HG03103 (cell line): ENCODE measurements around the gene PTPRS.

Source experiments
- ATAC-seq: cut with Tn5 transposase; IDR thresholded peaks from one replicate; pipeline ENCODE4 v1.9.1; 2021; ENCODE audit warnings: low read depth; ENCODE audit not compliant: unreplicated experiment

PTPRS gene

DNA sequence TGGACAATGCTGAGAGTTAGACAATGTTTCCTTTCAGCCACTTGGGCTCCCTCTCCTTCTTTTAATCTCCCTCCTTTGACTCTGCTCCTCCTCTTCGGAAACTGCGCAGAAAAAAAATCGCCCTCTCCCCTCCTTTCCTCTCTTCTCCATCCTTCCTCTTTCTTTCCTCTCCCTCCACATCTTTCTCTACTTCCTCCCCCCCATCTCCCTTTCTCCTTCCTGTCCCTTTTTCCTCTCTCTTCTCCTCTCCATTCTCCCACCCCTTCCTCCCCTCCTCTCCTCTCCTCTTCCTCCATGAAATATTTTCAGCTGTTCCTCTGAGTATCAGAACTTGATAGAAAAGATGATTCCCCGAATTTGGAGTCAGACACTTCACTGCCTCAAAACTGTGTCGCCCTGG is 15.1 kb upstream of the PTPRS start:
- ATAC-seq: no peak

DNA sequence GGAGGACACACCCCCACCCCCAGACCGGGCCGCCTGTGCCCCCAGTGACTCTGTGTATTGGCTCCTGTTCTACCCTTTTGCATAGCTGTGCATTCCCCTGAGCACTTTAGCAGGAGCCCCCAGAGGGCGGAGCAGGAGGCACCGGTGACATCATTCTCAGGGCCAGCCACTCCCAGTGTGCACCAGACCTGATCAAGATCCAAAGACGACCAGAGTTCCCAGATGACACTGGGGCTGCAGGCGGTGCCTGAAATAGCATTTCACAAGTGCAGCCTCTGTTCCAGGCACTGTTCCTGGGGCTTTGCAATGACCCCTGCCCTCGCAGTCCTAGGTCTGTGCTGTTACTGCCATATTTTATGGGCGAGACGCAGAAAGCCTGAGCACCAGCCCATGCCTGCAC is 14.5 kb upstream of the PTPRS start:
- no peak for ATAC-seq

- no peak for ATAC-seq
These were observed 13.8 kb upstream of the PTPRS start for GRCh38 chr19:5354403-5354802.

DNA sequence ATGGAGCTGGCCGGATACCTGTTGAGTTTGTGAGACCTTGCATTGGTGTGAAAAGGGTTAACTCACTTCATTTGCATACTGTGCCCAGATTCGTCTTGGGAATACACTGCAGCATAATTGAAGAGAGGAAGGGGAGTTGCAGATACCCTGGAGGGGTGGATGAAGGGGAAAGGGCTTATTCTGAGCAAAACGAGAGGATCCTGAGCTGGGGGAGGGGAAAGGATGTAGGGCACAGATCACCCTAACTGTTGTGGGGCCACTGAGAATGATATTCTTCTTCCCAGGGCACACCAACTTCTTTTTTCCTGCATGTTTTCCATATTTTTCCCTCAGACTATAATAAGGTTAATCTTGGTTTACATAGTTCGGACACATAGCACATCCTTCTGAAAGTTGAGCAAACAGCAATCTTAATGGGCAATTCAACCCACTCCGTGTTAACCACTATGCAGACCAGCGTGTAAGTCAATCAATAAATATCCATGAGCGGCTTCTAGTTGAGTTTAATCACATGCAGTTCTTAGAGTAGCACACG is 11.7 kb upstream of the PTPRS start:
- no peak for ATAC-seq

- no peak for ATAC-seq
These were observed 11.2 kb upstream of the PTPRS start for GRCh38 chr19:5351731-5352228.

DNA sequence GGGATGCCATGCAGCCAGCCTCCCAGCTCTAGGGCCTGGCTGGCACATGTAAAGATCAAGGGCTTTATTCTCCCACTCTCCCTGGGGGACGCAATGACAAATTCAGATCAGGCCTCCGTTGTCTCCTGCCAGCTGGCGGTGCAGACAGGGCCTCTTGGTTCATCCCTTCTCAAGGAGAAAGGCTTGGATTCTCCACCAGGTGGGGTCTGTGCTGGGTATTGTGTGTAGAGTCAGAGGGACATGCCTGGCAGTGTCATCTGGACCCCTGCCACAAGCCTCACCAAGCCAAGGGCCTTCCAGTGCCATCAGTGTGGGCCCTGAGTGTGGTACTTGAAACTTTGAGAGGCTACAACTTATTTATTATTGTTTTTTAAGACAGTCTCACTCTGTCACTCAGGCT is 8.4 kb upstream of the PTPRS start:
- no peak for ATAC-seq

GRCh38 chr19:5345895-5346386 is 5.3 kb upstream of the PTPRS start:
- ATAC-seq: no peak

GRCh38 chr19:5343848-5344247 is 3.2 kb upstream of the PTPRS start:
- ATAC-seq: no peak

- ATAC-seq: no peak
These were observed 2.1 kb upstream of the PTPRS start for GRCh38 chr19:5342573-5343201.

DNA sequence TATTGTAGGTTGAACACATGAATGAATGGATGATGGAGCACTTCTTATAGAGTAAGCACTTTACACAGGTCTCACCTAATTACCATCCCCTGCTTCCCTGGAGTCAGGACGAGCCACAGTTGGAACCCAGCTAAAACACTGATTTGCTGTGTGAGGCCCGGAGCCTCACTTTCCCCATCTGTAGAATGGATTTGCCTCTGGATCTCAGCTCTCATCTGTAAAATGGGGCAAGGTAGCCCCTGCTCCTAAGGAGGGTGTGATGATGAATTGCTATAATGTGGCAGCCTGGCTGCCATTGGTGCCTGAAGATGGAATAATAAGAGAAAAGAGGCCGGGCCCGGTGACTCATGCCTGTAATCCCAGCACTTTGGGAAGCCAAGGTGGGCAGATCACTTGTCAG is 1.4 kb upstream of the PTPRS start:
- ATAC-seq: no peak

- no peak for ATAC-seq
These were observed 822 bp upstream of the PTPRS start for GRCh38 chr19:5341448-5341820.

DNA sequence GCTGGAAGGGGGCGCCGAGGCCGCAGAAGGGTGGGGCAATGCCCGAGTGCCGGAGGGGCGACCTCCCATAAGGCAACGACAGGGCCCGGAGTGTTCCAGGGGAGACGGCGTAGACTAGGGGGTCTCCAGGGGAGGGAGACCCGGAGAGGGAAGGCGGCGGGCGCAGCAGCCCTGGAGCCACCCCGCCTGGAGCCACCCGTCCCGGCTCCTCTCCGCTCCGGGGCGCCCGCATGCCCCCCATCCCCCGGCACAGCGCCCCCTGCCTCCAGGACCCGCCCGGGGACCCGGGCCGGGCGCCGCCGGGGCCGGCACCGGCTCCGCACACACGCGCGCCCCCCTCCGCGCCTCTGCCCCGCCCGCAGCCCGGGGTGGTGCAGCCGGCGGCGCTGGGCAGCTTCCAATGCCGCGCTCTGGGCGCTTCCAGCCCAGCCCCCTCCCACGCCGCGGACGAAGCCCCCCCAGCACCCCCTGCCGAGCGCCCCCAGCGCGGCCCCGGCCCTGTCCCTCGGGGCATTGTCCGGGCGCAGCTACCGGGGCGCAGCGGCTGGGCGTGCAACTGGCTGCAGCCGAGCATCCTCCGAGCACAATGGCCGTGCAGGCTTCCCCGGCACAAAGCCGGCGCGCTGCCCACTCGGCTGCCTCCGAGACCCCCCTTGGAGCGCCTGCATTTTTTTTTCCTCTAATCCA is 519 bp downstream of the PTPRS start:
- no peak for ATAC-seq

GRCh38 chr19:5339198-5339949 is 1.2 kb downstream of the PTPRS start:
- no peak for ATAC-seq

- no peak for ATAC-seq
These were observed 1.9 kb downstream of the PTPRS start for GRCh38 chr19:5338656-5339197.

DNA sequence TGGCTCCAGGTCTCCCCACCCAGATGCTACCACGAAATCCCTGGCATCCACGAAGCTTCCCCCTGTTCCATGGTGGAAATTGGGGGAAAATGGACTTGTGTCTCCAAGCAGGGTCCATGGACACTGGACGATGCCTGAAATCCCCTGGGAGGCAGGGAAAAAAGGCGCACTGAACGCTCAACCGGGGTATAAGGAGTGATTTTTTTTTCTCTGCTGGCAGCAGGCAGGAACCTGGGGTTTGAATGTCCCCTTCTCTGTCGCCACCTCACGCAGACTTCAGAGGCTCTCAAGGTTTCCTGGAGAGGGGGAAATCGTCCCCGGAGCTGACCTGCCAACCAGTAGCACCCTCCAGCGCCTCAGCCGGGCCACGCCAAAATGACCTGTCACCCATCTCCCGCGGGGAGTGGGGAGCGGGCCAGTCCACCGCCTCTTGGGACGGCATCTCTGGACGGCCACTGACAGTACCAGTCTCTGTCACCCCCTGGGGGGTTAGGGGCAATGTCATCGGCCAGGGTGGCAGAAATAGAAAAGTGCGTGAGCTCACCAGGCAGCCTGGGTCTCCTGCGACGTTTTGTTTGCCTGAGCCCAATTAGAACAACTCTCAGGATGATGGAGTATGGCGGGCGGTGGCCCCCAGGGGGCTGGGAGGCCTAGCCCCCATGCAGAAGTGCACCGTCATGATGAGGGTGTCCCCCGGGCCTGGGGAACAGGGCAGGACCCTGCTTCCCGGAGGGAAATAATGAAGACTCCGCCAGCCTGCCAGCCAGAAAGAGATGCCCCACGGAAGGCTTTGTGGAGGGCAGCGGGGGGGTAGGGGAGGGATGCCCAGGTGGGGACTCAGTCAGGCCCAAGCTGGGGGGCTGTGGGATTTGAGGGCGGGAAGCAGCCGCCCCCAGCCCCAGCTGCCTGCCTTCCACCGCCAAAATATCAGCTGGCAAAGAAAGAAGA is 2.6 kb downstream of the PTPRS start:
- no peak for ATAC-seq

GRCh38 chr19:5337126-5337525 is 3.5 kb downstream of the PTPRS start:
- no peak for ATAC-seq

GRCh38 chr19:5336195-5336965 is 4.2 kb downstream of the PTPRS start:
- ATAC-seq: no peak

DNA sequence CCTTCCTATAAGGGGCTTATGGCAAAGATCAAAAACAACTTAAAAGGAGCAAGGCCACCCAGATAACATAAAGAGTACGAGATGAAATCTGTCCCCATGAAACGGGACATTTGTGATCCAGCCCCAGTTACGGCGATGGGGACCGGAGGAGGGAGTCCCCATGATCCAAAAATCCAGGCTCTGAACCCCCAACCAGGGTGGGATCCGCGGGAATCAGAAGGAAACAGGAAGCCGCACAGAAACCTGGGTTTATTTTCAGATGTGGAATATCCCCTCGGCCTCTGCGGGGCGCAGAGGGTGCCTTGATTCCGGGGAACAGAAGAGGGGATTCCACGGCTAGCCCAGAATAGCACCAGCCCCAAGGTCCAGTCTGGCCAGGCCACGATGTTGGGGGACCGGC is 5.0 kb downstream of the PTPRS start:
- ATAC-seq: no peak

GRCh38 chr19:5334824-5335500 is 5.7 kb downstream of the PTPRS start:
- ATAC-seq: no peak
